Calu3 (cell line): ENCODE data around the gene BDH2. TPM values are rescaled to one million over a fixed set of nuclear protein-coding genes. Genes with fewer than 3 reads are reported as not detected.
A peak's percentile ranks its signal among the peaks of the same experiment; 100 is the strongest.

Experiments
- BruUV-seq: library from RNA; stranded (reverse); fragments of 400-500 nt; replicated peaks from 2 replicates; lab custom pipeline; 2021; lab: Mats Ljungman, UMichigan
- CTCF ChIA-PET: fragments of 300-600 bp; sonication (Branson Sonifier 250); formaldehyde crosslinking; loops from one replicate; lab custom pipeline; 2022; ENCODE audit warnings: antibody characterized with exemption; lab: Charles Lee
- DNase-seq: peaks from one replicate; pipeline ENCODE4 v3.0.0; 2022
- H3K27ac Mint-ChIP-seq: one replicate; pipeline ENCODE4 v1.8.0; 2022; ENCODE audit warnings: mixed read lengths; ENCODE audit not compliant: unreplicated experiment
- H3K27me3 Mint-ChIP-seq: one replicate; pipeline ENCODE4 v1.8.0; 2022; ENCODE audit warnings: mixed read lengths; ENCODE audit not compliant: unreplicated experiment
- H3K36me3 Mint-ChIP-seq: one replicate; pipeline ENCODE4 v1.8.0; 2022; ENCODE audit warnings: mild to moderate bottlenecking, moderate library complexity, mixed read lengths; ENCODE audit not compliant: insufficient read depth, unreplicated experiment
- H3K4me1 Mint-ChIP-seq: one replicate; pipeline ENCODE4 v1.8.0; 2022; ENCODE audit warnings: mild to moderate bottlenecking, low read depth, mixed read lengths; ENCODE audit not compliant: unreplicated experiment
- H3K4me3 Mint-ChIP-seq: one replicate; pipeline ENCODE4 v1.8.0; 2022; ENCODE audit warnings: mild to moderate bottlenecking, low read depth, moderate library complexity, mixed read lengths; ENCODE audit not compliant: unreplicated experiment
- H3K9me3 Mint-ChIP-seq: one replicate; pipeline ENCODE4 v1.8.0; 2022; ENCODE audit warnings: low read depth, mixed read lengths; ENCODE audit not compliant: unreplicated experiment
- CTCF ChIP-seq: fragments of 200-600 bp; IDR thresholded peaks from one replicate; pipeline ENCODE4 v1.8.0; 2022; ENCODE audit warnings: antibody characterized with exemption; ENCODE audit not compliant: unreplicated experiment
- intact Hi-C: fragments of 100-400 bp; cut with micrococcal nuclease; formaldehyde crosslinking; loops from one replicate; pipeline ENCODE4 v1.10.0; 2022; ENCODE audit not compliant: unreplicated experiment
- total RNA-seq: library from RNA; stranded (reverse); gene quantifications from 2 replicates; pipeline ENCODE4 v1.2.3, GENCODE V29; 2022

Gene BDH2
- total RNA-seq, 1 experiment from 2014 or later: 8.1 TPM

- no TSS peak for BruUV-seq
- Mint-ChIP-seq H3K4me1 (no peaks in the 10 kb centered on the region), H3K9me3 (no peaks in the 10 kb centered on the region), H3K4me3 (no peak overlapping the region), H3K27me3 (no peaks in the 10 kb centered on the region), H3K36me3 (no peaks in the 10 kb centered on the region), H3K27ac (no peak overlapping the region)
- CTCF ChIA-PET: no interaction called here
- no peak for TF ChIP-seq CTCF
- intact Hi-C loops: no loop called here
- no peak for DNase-seq
Observed at GRCh38 chr4:103085555-103086196, 14.0 kb downstream of the BDH2 start.

GRCh38 chr4:103079621-103080020 is 20.0 kb downstream of the BDH2 start:
- H3K4me3 Mint-ChIP-seq: no peak overlapping the region
- CTCF ChIA-PET: no interaction called here
- H3K27me3 Mint-ChIP-seq: peaks cover 22% of the 10 kb centered on the region
- TF ChIP-seq CTCF: no peak
- peaks cover 19% of the 10 kb centered on the region for H3K36me3 Mint-ChIP-seq
- DNase-seq: no peak
- BruUV-seq: no TSS peak
- intact Hi-C loops: no loop called here
- no peak overlapping the region for H3K27ac Mint-ChIP-seq
- peaks cover 15% of the 10 kb centered on the region for H3K4me1 Mint-ChIP-seq
- H3K9me3 Mint-ChIP-seq: no peaks in the 10 kb centered on the region

GRCh38 chr4:103076747-103077347 is 22.8 kb downstream of the BDH2 start, which contains the start of gene SLC9B2:
TSS of gene SLC9B2 (minus strand) at chr4:103076761. CDS start at chr4:103067550, 9,211 bp downstream.
- Mint-ChIP-seq H3K36me3 (peaks cover 19% of the 10 kb centered on the region), H3K27me3 (peaks cover 24% of the 10 kb centered on the region), H3K27ac (peak within 1 kb of the TSS; percentile 65), H3K4me3 (peak within 1 kb of the TSS; percentile 76), H3K9me3 (no peaks in the 10 kb centered on the region), H3K4me1 (peaks cover 18% of the 10 kb centered on the region)
- intact Hi-C loops: no loop called here
- no peak for TF ChIP-seq CTCF
- BruUV-seq: no TSS peak
- DNase-seq: no peak
- CTCF ChIA-PET: no interaction called here

GRCh38 chr4:103075894-103076746 is 23.5 kb downstream of the BDH2 start:
- intact Hi-C loops: no loop called here
- CTCF ChIA-PET: no interaction called here
- no TSS peak for BruUV-seq
- peaks cover 19% of the 10 kb centered on the region for H3K36me3 Mint-ChIP-seq
- peaks cover 24% of the 10 kb centered on the region for H3K27me3 Mint-ChIP-seq
- TF ChIP-seq CTCF: no peak
- H3K27ac Mint-ChIP-seq: no peak overlapping the region
- no peaks in the 10 kb centered on the region for H3K9me3 Mint-ChIP-seq
- peak; percentile 21 for DNase-seq
- H3K4me3 Mint-ChIP-seq: peak overlapping the region; percentile 76
- peaks cover 18% of the 10 kb centered on the region for H3K4me1 Mint-ChIP-seq
